MCF 10A (cell line): ENCODE data around the gene VAC14. TPM values are rescaled to one million over a fixed set of nuclear protein-coding genes. Genes with fewer than 3 reads are reported as not detected.

Experiments used
- BruUV-seq: library from RNA; stranded (reverse); fragments of 400-500 nt; replicated peaks from 2 replicates; lab custom pipeline; 2021; lab: Mats Ljungman, UMichigan
- CTCF ChIA-PET: fragments of 300-600 bp; sonication (Branson Sonifier 250); formaldehyde crosslinking; extraction: SDS; loops from one replicate; lab custom pipeline; 2021; ENCODE audit warnings: antibody characterized with exemption, inconsistent platforms; lab: Yijun Ruan, JAX
- POLR2A ChIA-PET: fragments of 300-600, 350-650 bp; sonication (Branson Sonifier 250); formaldehyde crosslinking; extraction: SDS; loops from one replicate; lab custom pipeline; 2020; ENCODE audit warnings: antibody characterized with exemption, inconsistent platforms; lab: Yijun Ruan, JAX
- DNase-seq: peaks from one replicate; pipeline ENCODE4 v3.0.0-alpha.2; 2018; ENCODE audit not compliant: unreplicated experiment
- H3K27ac Mint-ChIP-seq: one replicate; pipeline ENCODE4 v1.8.0; 2022; ENCODE audit warnings: mild to moderate bottlenecking, low read depth, mixed read lengths; ENCODE audit not compliant: unreplicated experiment
- H3K27me3 Mint-ChIP-seq: one replicate; pipeline ENCODE4 v1.8.0; 2022; ENCODE audit warnings: mixed read lengths; ENCODE audit not compliant: insufficient read depth, unreplicated experiment
- H3K36me3 Mint-ChIP-seq: one replicate; pipeline ENCODE4 v1.8.0; 2022; ENCODE audit warnings: mild to moderate bottlenecking, moderate library complexity, mixed read lengths; ENCODE audit not compliant: insufficient read depth, unreplicated experiment
- H3K4me1 Mint-ChIP-seq: one replicate; pipeline ENCODE4 v1.8.0; 2022; ENCODE audit warnings: mixed read lengths; ENCODE audit not compliant: insufficient read depth, unreplicated experiment
- H3K4me3 Mint-ChIP-seq: one replicate; pipeline ENCODE4 v1.8.0; 2022; ENCODE audit warnings: mild to moderate bottlenecking, moderate library complexity, mixed read lengths; ENCODE audit not compliant: unreplicated experiment
- H3K9me3 Mint-ChIP-seq: one replicate; pipeline ENCODE4 v1.8.0; 2022; ENCODE audit warnings: mixed read lengths; ENCODE audit not compliant: unreplicated experiment
- intact Hi-C: fragments of 100-400 bp; cut with micrococcal nuclease; formaldehyde crosslinking; loops from 2 replicates; pipeline ENCODE4 v1.14.1; 2022
- total RNA-seq: library from RNA; stranded (reverse); gene quantifications from 2 replicates; pipeline ENCODE4 v1.2.3, GENCODE V29; 2022
- TF ChIP-seq, protein P1 (sequence below): fragments of 200-600 bp; IDR thresholded peaks from one replicate; pipeline ENCODE4 v1.8.0; 2022; ENCODE audit warnings: antibody characterized with exemption, mild to moderate bottlenecking; ENCODE audit not compliant: unreplicated experiment

The VAC14 gene
- total RNA-seq, 1 experiment from 2014 or later: 25.5 TPM

- Mint-ChIP-seq H3K36me3 (no peaks in the 10 kb centered on the region), H3K27ac (no peak overlapping the region), H3K4me1 (peaks cover 17% of the 10 kb centered on the region), H3K27me3 (no peaks in the 10 kb centered on the region), H3K4me3 (no peak overlapping the region), H3K9me3 (no peaks in the 10 kb centered on the region)
- ChIA-PET CTCF (interaction anchor here (0.6 to 0.9 kb wide), 3 partner anchors 26 to 549 kb away, joined by 3 read pairs; no protein-coding TSS in a partner anchor), POLR2A (interaction anchor here (1.7 kb wide), 1 partner anchor 7 kb away, joined by 10 read pairs; the partner anchor contains the start of gene VAC14)
- intact Hi-C loops: no loop called here
- TF ChIP-seq, protein P1, sequence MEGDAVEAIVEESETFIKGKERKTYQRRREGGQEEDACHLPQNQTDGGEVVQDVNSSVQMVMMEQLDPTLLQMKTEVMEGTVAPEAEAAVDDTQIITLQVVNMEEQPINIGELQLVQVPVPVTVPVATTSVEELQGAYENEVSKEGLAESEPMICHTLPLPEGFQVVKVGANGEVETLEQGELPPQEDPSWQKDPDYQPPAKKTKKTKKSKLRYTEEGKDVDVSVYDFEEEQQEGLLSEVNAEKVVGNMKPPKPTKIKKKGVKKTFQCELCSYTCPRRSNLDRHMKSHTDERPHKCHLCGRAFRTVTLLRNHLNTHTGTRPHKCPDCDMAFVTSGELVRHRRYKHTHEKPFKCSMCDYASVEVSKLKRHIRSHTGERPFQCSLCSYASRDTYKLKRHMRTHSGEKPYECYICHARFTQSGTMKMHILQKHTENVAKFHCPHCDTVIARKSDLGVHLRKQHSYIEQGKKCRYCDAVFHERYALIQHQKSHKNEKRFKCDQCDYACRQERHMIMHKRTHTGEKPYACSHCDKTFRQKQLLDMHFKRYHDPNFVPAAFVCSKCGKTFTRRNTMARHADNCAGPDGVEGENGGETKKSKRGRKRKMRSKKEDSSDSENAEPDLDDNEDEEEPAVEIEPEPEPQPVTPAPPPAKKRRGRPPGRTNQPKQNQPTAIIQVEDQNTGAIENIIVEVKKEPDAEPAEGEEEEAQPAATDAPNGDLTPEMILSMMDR: peak; percentile 5
- no TSS peak for BruUV-seq
- DNase-seq: no peak
Observed at GRCh38 chr16:70808371-70808770, 7.4 kb upstream of the VAC14 start.

- H3K4me1 Mint-ChIP-seq: peaks cover 20% of the 10 kb centered on the region
- POLR2A ChIA-PET: no interaction called here
- H3K9me3 Mint-ChIP-seq: no peaks in the 10 kb centered on the region
- H3K27ac Mint-ChIP-seq: no peak overlapping the region
- no peak overlapping the region for H3K4me3 Mint-ChIP-seq
- DNase-seq: peak; percentile 24
- CTCF ChIA-PET: no interaction called here
- TF ChIP-seq, protein P1: no peak
- H3K36me3 Mint-ChIP-seq: no peaks in the 10 kb centered on the region
- no TSS peak for BruUV-seq
- no peaks in the 10 kb centered on the region for H3K27me3 Mint-ChIP-seq
- intact Hi-C loops: no loop called here
Observed at GRCh38 chr16:70805787-70806186, 4.8 kb upstream of the VAC14 start.

GRCh38 chr16:70805380-70805779 is 4.4 kb upstream of the VAC14 start:
- Mint-ChIP-seq H3K27ac (peak overlapping the region; percentile 97), H3K9me3 (no peaks in the 10 kb centered on the region), H3K36me3 (no peaks in the 10 kb centered on the region), H3K4me3 (no peak overlapping the region), H3K4me1 (peaks cover 21% of the 10 kb centered on the region), H3K27me3 (no peaks in the 10 kb centered on the region)
- TF ChIP-seq, protein P1: no peak
- intact Hi-C loops: no loop called here
- no peak for DNase-seq
- no TSS peak for BruUV-seq
- POLR2A ChIA-PET: interaction anchor here (1.0 kb wide), 2 partner anchors 105 to 520 kb away, joined by 3 read pairs; no protein-coding TSS in a partner anchor
- CTCF ChIA-PET: no interaction called here

- peak overlapping the region; percentile 97 for H3K27ac Mint-ChIP-seq
- no peak for DNase-seq
- TSS peak; percentile 89 for BruUV-seq
- intact Hi-C loops: no loop called here
- TF ChIP-seq, protein P1: no peak
- H3K36me3 Mint-ChIP-seq: no peaks in the 10 kb centered on the region
- ChIA-PET CTCF (interaction anchor here (0.7 to 1.7 kb wide), 2 partner anchors 33 to 37 kb away, joined by 3 to 6 read pairs; no protein-coding TSS in a partner anchor), POLR2A (interaction anchor here (0.7 to 1.6 kb wide), 6 partner anchors 26 to 1625 kb away, joined by 3 to 5 read pairs (median 3); partner anchors contain the start of gene ZNF23)
- peak overlapping the region; percentile 68 for H3K4me3 Mint-ChIP-seq
- H3K4me1 Mint-ChIP-seq: peaks cover 24% of the 10 kb centered on the region
- no peaks in the 10 kb centered on the region for H3K27me3 Mint-ChIP-seq
- no peaks in the 10 kb centered on the region for H3K9me3 Mint-ChIP-seq
Observed at GRCh38 chr16:70804734-70805169, 3.8 kb upstream of the VAC14 start.
